ENCODE results near the gene DNAJB9.

The DNAJB9 gene

DNA sequence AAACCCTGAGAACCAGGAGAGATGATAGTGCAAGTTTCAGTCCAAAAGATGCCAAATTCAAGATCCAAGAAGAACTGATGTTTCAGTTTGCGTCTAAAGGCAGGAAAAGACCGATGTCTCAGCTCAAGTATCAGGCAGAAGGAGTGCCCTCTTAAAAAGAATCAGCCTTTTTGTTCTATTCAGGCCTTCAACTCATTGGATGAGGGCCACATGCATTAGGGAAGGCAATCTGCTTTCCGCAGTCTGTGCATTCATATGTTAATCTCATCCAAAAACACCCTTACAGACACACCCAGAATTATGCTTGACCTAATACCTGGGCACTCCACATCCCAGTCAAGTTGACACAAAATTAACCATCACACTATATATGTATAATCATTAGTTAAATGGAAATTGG, 45.2 kb downstream of the DNAJB9 start:
- TF ChIP-seq, protein P1, sequence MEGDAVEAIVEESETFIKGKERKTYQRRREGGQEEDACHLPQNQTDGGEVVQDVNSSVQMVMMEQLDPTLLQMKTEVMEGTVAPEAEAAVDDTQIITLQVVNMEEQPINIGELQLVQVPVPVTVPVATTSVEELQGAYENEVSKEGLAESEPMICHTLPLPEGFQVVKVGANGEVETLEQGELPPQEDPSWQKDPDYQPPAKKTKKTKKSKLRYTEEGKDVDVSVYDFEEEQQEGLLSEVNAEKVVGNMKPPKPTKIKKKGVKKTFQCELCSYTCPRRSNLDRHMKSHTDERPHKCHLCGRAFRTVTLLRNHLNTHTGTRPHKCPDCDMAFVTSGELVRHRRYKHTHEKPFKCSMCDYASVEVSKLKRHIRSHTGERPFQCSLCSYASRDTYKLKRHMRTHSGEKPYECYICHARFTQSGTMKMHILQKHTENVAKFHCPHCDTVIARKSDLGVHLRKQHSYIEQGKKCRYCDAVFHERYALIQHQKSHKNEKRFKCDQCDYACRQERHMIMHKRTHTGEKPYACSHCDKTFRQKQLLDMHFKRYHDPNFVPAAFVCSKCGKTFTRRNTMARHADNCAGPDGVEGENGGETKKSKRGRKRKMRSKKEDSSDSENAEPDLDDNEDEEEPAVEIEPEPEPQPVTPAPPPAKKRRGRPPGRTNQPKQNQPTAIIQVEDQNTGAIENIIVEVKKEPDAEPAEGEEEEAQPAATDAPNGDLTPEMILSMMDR (IDR thresholded peaks at IDR 0.05): no peak

DNA sequence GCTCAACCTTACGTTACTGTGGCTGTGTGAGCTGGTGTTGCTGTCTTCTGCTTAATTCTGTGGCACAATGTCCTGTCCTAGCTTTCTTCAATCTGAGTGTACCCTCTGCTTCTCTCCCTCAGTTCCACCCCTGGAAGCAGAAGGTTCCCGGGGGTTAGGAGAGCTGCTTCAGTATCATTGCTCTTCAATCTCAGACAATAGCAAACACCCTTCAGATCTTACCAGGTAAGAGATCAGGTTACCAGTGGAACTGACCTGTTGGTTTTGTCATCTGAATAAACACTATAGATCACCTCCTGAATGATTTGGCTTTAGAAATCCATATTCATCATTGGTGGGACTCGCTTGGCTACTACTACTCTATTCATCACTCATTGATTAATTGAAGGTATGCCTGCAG, 48.4 kb downstream of the DNAJB9 start:
- TF ChIP-seq, protein P1 (IDR thresholded peaks at IDR 0.05): no peak

DNA sequence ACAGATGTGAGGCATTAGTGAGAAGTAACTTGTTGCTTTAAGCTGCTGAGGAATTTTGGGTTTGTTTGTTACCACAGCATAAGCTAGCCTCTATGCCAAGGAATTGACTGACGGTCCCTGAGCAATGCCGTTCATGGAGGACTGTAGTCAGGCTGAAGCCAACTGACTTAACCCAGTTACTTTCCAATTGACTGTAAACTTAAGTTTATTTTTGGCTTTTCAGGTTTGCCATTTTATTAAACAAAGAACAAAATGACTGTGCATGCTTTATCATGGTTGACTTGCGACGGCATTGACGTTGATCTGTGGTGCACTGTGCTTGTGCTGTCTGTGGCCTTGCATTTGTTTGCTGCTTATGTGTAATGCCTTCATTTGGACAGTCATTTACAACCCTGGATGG, 53.5 kb downstream of the DNAJB9 start:
- TF ChIP-seq, protein P1 (IDR thresholded peaks at IDR 0.05): no peak
